ENCODE measurements around the gene HOXA2.

Gene HOXA2

GRCh38 chr7:27112955-27113949 is 10.8 kb upstream of the HOXA2 start:
- TF ChIP-seq CTCF (IDR thresholded peaks at IDR 0.05; ENCODE audit: borderline replicate concordance, insufficient read depth, low read depth, low read length) = no peak
- no peak overlapping the region for H3K4me3 ChIP-seq (ENCODE audit: low read depth, low read length)

GRCh38 chr7:27112361-27112760 is 9.9 kb upstream of the HOXA2 start:
- TF ChIP-seq CTCF (IDR thresholded peaks at IDR 0.05; ENCODE audit: borderline replicate concordance, insufficient read depth, low read depth, low read length) = no peak
- no peak overlapping the region for H3K4me3 ChIP-seq (ENCODE audit: low read depth, low read length)

- H3K4me3 ChIP-seq (ENCODE audit: low read depth, low read length) = no peak overlapping the region
- TF ChIP-seq CTCF (IDR thresholded peaks at IDR 0.05; ENCODE audit: borderline replicate concordance, insufficient read depth, low read depth, low read length) = no peak
These were observed 9.3 kb upstream of the HOXA2 start for GRCh38 chr7:27111751-27112277.

GRCh38 chr7:27111042-27111750 is 8.7 kb upstream of the HOXA2 start:
- no peak overlapping the region for H3K4me3 ChIP-seq (ENCODE audit: low read depth, low read length)

GRCh38 chr7:27110186-27111031 is 7.9 kb upstream of the HOXA2 start:
- H3K4me3 ChIP-seq (ENCODE audit: low read depth, low read length) = no peak overlapping the region
- no peak for TF ChIP-seq CTCF (IDR thresholded peaks at IDR 0.05; ENCODE audit: borderline replicate concordance, insufficient read depth, low read depth, low read length)

More at GRCh38 chr7:27111042-27111750, 8.7 kb upstream of the HOXA2 start:
- TF ChIP-seq CTCF (IDR thresholded peaks at IDR 0.05; ENCODE audit: borderline replicate concordance, insufficient read depth, low read depth, low read length) = no peak

- TF ChIP-seq CTCF (IDR thresholded peaks at IDR 0.05; ENCODE audit: borderline replicate concordance, insufficient read depth, low read depth, low read length) = no peak
- H3K4me3 ChIP-seq (ENCODE audit: low read depth, low read length) = no peak overlapping the region
These were observed 7.1 kb upstream of the HOXA2 start for GRCh38 chr7:27109466-27110185.

Measured in GM12875 (cell line).